ENCODE results near the gene MIF4GD.
A peak's percentile ranks its signal among the peaks of the same experiment; 100 is the strongest.

Gene MIF4GD

DNA sequence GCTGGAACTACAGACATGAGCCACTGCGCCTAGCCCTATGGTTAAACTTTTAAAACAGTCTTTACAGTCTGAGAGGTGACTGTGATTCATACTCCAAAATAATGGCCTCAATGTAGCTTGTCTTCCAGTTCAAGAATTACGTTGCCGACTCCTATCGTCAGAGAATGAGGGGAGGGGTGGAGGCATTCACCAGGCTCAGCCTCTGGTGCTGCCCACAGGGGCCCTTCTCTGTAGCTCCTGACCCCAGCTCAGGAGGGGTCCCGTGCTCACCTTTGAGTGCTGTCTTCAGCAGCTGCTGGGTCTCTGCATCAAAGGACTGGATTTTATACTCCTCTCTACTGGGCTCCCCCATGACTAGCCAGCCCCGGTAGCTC, 1.2 kb downstream of the MIF4GD start:
- 38 to 42% methylated on average over 5 to 6 of the region's 6 CpGs for WGBS, 2 experiments (ENCODE audit: insufficient coverage in 2 of 2)

GRCh38 chr17:75267411-75268232, 3.4 kb downstream of the MIF4GD start:
- WGBS, 2 experiments (ENCODE audit: insufficient coverage in 2 of 2): 68 to 71% methylated on average over 7 to 11 of the region's 14 CpGs
- peaks cover 43% of the 10 kb centered on the region for H3K36me3 ChIP-seq (ENCODE audit: control insufficient read depth, insufficient read depth, low read length)

More for the DNA sequence above, 1.2 kb downstream of the MIF4GD start:
- Histone ChIP-seq H3K4me1 (ENCODE audit: control insufficient read depth, insufficient read depth, low read length, poor library complexity, severe bottlenecking) (peaks cover 10% of the 10 kb centered on the region), H3K27ac (ENCODE audit: low read depth, low read length, severe bottlenecking) (no peak overlapping the region), H3K36me3 (ENCODE audit: control insufficient read depth, insufficient read depth, low read length) (peaks cover 21% of the 10 kb centered on the region), H3K4me3 (ENCODE audit: extremely low read depth, insufficient read depth, low read length, poor library complexity, severe bottlenecking) (peak overlapping the region; percentile 85), H3K9me3 (ENCODE audit: control insufficient read depth, low read length) (no peaks in the 10 kb centered on the region)

DNA sequence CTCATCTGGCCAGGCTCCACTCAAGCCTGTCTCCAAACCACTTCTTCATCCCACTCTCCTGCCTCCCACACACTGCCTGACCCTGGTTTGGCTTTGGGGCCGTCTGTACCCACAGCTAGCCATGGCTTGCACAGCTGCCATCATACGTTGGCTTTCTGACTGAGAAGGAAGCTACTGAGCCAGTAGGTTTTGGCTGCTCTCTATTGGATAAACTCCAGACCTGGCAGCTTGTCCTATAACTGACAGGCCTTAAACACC, 3.9 kb downstream of the MIF4GD start:
- peaks cover 11% of the 10 kb centered on the region for H3K4me1 ChIP-seq (ENCODE audit: control insufficient read depth, insufficient read depth, low read length, poor library complexity, severe bottlenecking)
- no peak overlapping the region for H3K27ac ChIP-seq (ENCODE audit: low read depth, low read length, severe bottlenecking)
- H3K9me3 ChIP-seq (ENCODE audit: control insufficient read depth, low read length): no peaks in the 10 kb centered on the region
- WGBS, 2 experiments (ENCODE audit: insufficient coverage in 2 of 2): 92 to 96% methylated on average over 2 of the region's 2 CpGs
- H3K4me3 ChIP-seq (ENCODE audit: extremely low read depth, insufficient read depth, low read length, poor library complexity, severe bottlenecking): no peak overlapping the region
- H3K36me3 ChIP-seq (ENCODE audit: control insufficient read depth, insufficient read depth, low read length): peaks cover 44% of the 10 kb centered on the region

More at GRCh38 chr17:75267411-75268232, 3.4 kb downstream of the MIF4GD start:
- H3K9me3 ChIP-seq (ENCODE audit: control insufficient read depth, low read length): no peaks in the 10 kb centered on the region
- peaks cover 12% of the 10 kb centered on the region for H3K4me1 ChIP-seq (ENCODE audit: control insufficient read depth, insufficient read depth, low read length, poor library complexity, severe bottlenecking)
- no peak overlapping the region for H3K27ac ChIP-seq (ENCODE audit: low read depth, low read length, severe bottlenecking)
- no peak overlapping the region for H3K4me3 ChIP-seq (ENCODE audit: extremely low read depth, insufficient read depth, low read length, poor library complexity, severe bottlenecking)

DNA sequence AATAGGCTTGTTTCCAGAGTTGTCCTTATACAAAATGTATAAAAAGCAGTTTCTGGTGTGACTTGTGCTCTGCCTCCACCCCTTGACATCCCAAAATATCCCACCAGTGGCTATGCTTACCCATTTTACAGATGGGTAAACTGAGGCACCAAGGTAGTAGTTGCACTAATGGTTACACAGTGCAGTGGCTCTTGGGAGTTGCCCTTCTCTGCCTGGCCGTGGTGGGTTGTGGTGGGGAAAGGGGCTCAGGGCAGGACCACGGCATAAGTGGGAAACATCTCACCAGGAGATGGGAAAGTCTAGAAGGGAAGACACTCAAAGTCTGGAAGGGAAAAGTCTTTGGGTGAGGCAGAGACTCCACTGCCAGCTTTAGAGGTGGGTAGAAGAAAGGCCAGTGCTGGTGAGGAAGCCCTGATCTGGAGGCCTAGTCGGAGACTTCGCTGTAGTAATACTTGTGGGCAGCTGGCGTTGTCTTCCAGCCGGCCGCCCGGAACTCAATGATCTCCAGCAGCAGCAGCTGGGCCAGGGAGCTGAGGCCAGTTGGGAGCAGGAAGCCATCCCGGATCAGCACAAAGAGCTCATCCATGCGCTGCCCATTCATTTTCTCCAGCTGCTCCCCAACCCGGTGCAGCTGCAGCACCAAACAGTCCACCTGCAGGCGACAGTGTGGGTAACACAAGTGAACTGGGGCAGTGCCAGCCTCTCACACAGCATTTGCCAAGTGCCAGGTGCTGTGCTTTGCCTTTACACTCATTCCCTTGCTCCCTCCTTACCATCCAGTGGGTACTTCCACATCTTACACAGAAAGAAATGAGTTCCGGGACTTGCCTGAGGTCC, 4.5 kb downstream of the MIF4GD start:
- H3K36me3 ChIP-seq (ENCODE audit: control insufficient read depth, insufficient read depth, low read length): peaks cover 44% of the 10 kb centered on the region
- H3K27ac ChIP-seq (ENCODE audit: low read depth, low read length, severe bottlenecking): no peak overlapping the region
- WGBS, 2 experiments (ENCODE audit: insufficient coverage in 2 of 2): 95 to 97% methylated on average over 13 of the region's 13 CpGs

DNA sequence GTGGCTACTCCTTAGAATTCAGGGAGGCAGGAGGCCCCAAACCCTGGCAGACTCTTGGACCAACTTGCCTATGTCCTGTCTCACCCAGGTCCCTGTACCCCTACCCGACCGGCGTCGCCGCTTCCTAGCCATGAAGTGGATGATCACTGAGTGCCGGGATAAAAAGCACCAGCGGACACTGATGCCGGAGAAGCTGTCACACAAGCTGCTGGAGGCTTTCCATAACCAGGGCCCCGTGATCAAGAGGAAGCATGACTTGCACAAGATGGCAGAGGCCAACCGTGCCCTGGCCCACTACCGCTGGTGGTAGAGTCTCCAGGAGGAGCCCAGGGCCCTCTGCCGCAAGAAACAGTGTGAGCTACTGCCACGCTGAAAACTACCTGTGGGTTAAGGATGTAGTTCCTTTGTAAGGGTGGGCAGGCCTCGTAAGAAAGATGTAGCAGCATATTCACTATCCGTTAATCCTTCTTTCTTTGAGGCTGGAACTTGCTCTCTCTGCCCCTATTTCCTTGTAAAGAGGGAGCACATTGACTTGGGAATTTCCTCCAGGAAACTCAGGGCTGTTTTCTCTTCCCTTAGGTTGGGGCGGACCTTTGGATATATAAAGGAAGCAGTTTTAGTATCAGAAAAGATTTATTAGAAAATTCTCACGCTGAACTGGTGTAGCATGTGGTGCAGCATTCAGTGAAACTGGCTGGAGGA, 5.3 kb downstream of the MIF4GD start:
- Histone ChIP-seq H3K36me3 (ENCODE audit: control insufficient read depth, insufficient read depth, low read length) (peaks cover 44% of the 10 kb centered on the region), H3K27ac (ENCODE audit: low read depth, low read length, severe bottlenecking) (no peak overlapping the region), H3K9me3 (ENCODE audit: control insufficient read depth, low read length) (no peaks in the 10 kb centered on the region), H3K4me3 (ENCODE audit: extremely low read depth, insufficient read depth, low read length, poor library complexity, severe bottlenecking) (no peak overlapping the region), H3K4me1 (ENCODE audit: control insufficient read depth, insufficient read depth, low read length, poor library complexity, severe bottlenecking) (peaks cover 10% of the 10 kb centered on the region)
- 95 to 99% methylated on average over 16 to 17 of the region's 17 CpGs for WGBS, 2 experiments (ENCODE audit: insufficient coverage in 2 of 2)

More for the DNA sequence above, 4.5 kb downstream of the MIF4GD start:
- no peaks in the 10 kb centered on the region for H3K9me3 ChIP-seq (ENCODE audit: control insufficient read depth, low read length)
- peaks cover 10% of the 10 kb centered on the region for H3K4me1 ChIP-seq (ENCODE audit: control insufficient read depth, insufficient read depth, low read length, poor library complexity, severe bottlenecking)
- H3K4me3 ChIP-seq (ENCODE audit: extremely low read depth, insufficient read depth, low read length, poor library complexity, severe bottlenecking): no peak overlapping the region

- H3K4me3 ChIP-seq (ENCODE audit: extremely low read depth, insufficient read depth, low read length, poor library complexity, severe bottlenecking): peak overlapping the region; percentile 99
These were observed 8.0 kb downstream of the MIF4GD start for GRCh38 chr17:75263055-75263454.

DNA sequence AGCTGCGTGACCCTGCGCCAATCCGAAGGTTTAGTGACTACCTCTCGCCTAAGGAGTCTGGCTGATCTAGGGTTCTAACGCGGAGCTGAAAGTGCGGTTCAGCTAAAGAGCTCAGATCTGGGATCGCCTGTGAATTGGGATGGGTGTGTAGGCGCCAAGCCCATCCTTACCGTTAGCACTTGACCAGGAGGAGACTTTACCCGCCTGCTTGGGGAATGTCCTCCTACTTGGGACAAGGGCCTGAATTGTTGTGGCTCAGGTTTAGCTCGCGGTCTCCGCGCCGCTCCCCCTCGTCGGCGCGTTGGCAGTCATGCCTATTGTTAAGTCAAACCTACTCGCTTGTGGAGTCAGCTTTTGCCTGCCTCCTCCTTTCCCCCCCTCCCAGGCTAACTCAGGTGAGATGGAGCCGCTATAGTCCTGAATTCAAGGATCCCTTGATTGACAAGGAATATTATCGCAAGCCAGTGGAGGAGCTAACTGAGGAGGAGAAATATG, 8.9 kb downstream of the MIF4GD start:
- H3K4me3 ChIP-seq (ENCODE audit: extremely low read depth, insufficient read depth, low read length, poor library complexity, severe bottlenecking): peak overlapping the region; percentile 99
- peak overlapping the region; percentile 100 for H3K27ac ChIP-seq (ENCODE audit: low read depth, low read length, severe bottlenecking)
- peaks cover 50% of the 10 kb centered on the region for H3K36me3 ChIP-seq (ENCODE audit: control insufficient read depth, insufficient read depth, low read length)
- peaks cover 15% of the 10 kb centered on the region for H3K4me1 ChIP-seq (ENCODE audit: control insufficient read depth, insufficient read depth, low read length, poor library complexity, severe bottlenecking)
- H3K9me3 ChIP-seq (ENCODE audit: control insufficient read depth, low read length): no peaks in the 10 kb centered on the region
- WGBS, 2 experiments (ENCODE audit: insufficient coverage in 2 of 2): 1 to 6% methylated on average over 12 to 21 of the region's 23 CpGs

More at GRCh38 chr17:75263055-75263454, 8.0 kb downstream of the MIF4GD start:
- H3K36me3 ChIP-seq (ENCODE audit: control insufficient read depth, insufficient read depth, low read length): peaks cover 50% of the 10 kb centered on the region
- H3K27ac ChIP-seq (ENCODE audit: low read depth, low read length, severe bottlenecking): no peak overlapping the region
- 100% methylated on average over 1 of the region's 4 CpGs; no CpG with 5 or more reads in 1 of the 2 experiments for WGBS, 2 experiments (ENCODE audit: insufficient coverage in 2 of 2)
- H3K4me1 ChIP-seq (ENCODE audit: control insufficient read depth, insufficient read depth, low read length, poor library complexity, severe bottlenecking): peaks cover 15% of the 10 kb centered on the region
- no peaks in the 10 kb centered on the region for H3K9me3 ChIP-seq (ENCODE audit: control insufficient read depth, low read length)

DNA sequence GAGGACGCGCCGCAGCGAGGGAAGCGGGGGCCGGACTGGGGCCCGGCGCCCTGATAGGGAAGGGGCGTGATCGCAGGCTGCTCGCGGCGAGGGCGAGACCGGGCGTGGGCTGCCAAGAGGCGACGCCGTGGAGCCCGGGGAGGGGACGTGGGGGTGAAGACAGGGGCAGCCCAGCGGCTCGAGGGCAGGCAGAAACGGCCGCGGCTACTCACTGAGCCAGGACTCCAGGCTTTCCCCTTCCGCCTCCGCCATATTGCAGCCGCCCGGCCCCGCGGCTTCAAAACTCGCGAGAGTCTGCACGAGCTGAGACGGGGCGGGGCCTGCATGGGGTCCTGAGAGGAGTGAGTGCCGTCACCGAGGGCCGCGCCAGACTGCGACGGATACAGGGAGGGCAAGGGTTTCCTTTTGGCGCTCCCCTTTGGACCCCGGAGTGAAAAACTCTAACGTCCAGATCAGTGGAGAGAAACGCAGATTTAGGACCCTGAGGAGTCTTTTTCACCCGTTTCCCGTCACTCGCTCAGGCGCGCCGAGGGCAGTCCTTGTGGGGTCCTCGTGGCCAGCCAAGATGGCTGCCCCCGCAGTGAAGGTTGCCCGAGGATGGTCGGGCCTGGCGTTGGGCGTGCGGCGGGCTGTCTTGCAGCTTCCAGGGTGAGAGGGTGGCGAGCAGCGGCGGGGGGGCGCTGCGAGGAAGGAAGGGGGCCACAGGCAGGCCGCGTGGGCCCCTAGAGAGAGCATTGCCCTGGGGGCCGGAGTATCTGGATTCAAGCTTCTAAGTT, 9.5 kb downstream of the MIF4GD start, which contains the start of the genes GGA3 and MRPS7:
TSS of gene GGA3 (minus strand) at position 271 of the 776 bp plus-strand sequence. CDS start at position 252, 19 bp downstream.
TSS of gene MRPS7 (plus strand) at position 544 of the 776 bp plus-strand sequence. CDS start at position 566, 22 bp downstream.
- Histone ChIP-seq H3K9me3 (ENCODE audit: control insufficient read depth, low read length) (no peaks in the 10 kb centered on the region), H3K36me3 (ENCODE audit: control insufficient read depth, insufficient read depth, low read length) (peaks cover 46% of the 10 kb centered on the region), H3K4me3 (ENCODE audit: extremely low read depth, insufficient read depth, low read length, poor library complexity, severe bottlenecking) (peak within 1 kb of the TSS; percentile 99), H3K4me1 (ENCODE audit: control insufficient read depth, insufficient read depth, low read length, poor library complexity, severe bottlenecking) (peaks cover 15% of the 10 kb centered on the region), H3K27ac (ENCODE audit: low read depth, low read length, severe bottlenecking) (peak within 1 kb of the TSS; percentile 100)
- WGBS, 2 experiments (ENCODE audit: insufficient coverage in 2 of 2): 0 to 1% methylated on average over 63 to 64 of the region's 69 CpGs

- no peaks in the 10 kb centered on the region for H3K9me3 ChIP-seq (ENCODE audit: control insufficient read depth, low read length)
- peaks cover 15% of the 10 kb centered on the region for H3K4me1 ChIP-seq (ENCODE audit: control insufficient read depth, insufficient read depth, low read length, poor library complexity, severe bottlenecking)
- peak overlapping the region; percentile 99 for H3K4me3 ChIP-seq (ENCODE audit: extremely low read depth, insufficient read depth, low read length, poor library complexity, severe bottlenecking)
- H3K27ac ChIP-seq (ENCODE audit: low read depth, low read length, severe bottlenecking): peak overlapping the region; percentile 100
- H3K36me3 ChIP-seq (ENCODE audit: control insufficient read depth, insufficient read depth, low read length): peaks cover 39% of the 10 kb centered on the region
- WGBS, 2 experiments (ENCODE audit: insufficient coverage in 2 of 2): 1 to 2% methylated on average over 26 to 29 of the region's 31 CpGs
These were observed 10.2 kb downstream of the MIF4GD start for GRCh38 chr17:75260641-75261335.

Measured in mesodermal cell (in vitro differentiated cells).